ENCODE measurements around the gene RBBP8NL.

DNA sequence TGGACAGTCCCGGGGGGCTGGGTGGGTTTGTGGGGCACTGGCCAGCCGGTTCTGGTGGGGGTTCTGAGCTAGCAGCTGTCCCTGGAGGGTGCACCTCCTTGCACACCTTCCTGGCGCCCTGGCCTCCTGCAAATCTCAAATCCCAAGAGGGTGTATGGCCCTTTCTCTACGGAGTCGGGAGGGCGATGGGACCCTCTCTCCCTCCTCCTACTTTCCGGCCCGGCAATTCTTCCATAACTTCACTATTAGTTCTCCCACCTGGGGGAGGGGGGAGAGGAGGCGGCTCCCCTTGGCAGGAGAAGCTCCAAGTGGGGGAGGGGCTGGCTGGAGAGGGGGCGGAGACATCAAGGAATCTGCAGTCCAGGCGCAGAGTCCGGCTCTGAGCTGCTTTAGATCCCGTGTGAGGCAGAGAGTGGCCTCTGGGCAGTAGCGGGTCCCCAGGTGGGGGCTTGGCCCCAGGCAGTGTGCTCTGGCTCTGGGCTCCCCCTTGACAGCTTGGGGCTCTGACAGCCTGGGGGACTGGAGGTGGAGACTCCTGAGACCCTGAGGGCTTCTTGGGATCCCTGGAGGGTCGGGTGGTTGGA lies 58.9 kb downstream of the RBBP8NL start:
- TF ChIP-seq, protein P1, sequence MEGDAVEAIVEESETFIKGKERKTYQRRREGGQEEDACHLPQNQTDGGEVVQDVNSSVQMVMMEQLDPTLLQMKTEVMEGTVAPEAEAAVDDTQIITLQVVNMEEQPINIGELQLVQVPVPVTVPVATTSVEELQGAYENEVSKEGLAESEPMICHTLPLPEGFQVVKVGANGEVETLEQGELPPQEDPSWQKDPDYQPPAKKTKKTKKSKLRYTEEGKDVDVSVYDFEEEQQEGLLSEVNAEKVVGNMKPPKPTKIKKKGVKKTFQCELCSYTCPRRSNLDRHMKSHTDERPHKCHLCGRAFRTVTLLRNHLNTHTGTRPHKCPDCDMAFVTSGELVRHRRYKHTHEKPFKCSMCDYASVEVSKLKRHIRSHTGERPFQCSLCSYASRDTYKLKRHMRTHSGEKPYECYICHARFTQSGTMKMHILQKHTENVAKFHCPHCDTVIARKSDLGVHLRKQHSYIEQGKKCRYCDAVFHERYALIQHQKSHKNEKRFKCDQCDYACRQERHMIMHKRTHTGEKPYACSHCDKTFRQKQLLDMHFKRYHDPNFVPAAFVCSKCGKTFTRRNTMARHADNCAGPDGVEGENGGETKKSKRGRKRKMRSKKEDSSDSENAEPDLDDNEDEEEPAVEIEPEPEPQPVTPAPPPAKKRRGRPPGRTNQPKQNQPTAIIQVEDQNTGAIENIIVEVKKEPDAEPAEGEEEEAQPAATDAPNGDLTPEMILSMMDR (conservative IDR thresholded peaks at IDR 0.05) = peak; percentile 43; the same call in 1 of the 2 replicates
- TF ChIP-seq EZH2 (IDR thresholded peaks at IDR 0.05; ENCODE audit: low read depth) = no peak

Data from PC-9 (cell line).